ENCODE results near the gene TTC39B. TPM values are rescaled to one million over a fixed set of nuclear protein-coding genes. Genes with fewer than 3 reads are reported as not detected.

TTC39B gene
- total RNA-seq, 2 donors from 2014 or later, result 30.8 to 46.7 TPM

GRCh38 chr9:15160673-15161072, 146.3 kb downstream of the TTC39B start:
- Mint-ChIP-seq H3K4me3 (no peak overlapping the region), H3K4me1 (ENCODE audit: low read depth) (no peaks in the 10 kb centered on the region), H3K27me3 (ENCODE audit: low read depth) (peaks cover 8% of the 10 kb centered on the region), H3K36me3 (ENCODE audit: insufficient read depth in 2 of 2) (no peaks in the 10 kb centered on the region), H3K27ac (peak overlapping the region; percentile 69), H3K9me3 (no peaks in the 10 kb centered on the region)
- DNase-seq (no peak), ATAC-seq (replicated peaks in 1 of 2) (no peak)

GRCh38 chr9:15158064-15158463, 149.0 kb downstream of the TTC39B start:
- Mint-ChIP-seq H3K27ac (no peak overlapping the region), H3K9me3 (no peaks in the 10 kb centered on the region), H3K4me1 (ENCODE audit: low read depth) (no peaks in the 10 kb centered on the region), H3K4me3 (no peak overlapping the region), H3K27me3 (ENCODE audit: low read depth) (peaks cover 18% of the 10 kb centered on the region), H3K36me3 (ENCODE audit: insufficient read depth in 2 of 2) (no peaks in the 10 kb centered on the region)
- ATAC-seq (replicated peaks in 1 of 2) (no peak), DNase-seq (no peak)

GRCh38 chr9:15157381-15157780, 149.6 kb downstream of the TTC39B start:
- ATAC-seq (replicated peaks in 1 of 2) (peak in 1 of 2 donors; percentile 39), DNase-seq (no peak)
- Mint-ChIP-seq H3K36me3 (ENCODE audit: insufficient read depth in 2 of 2) (no peaks in the 10 kb centered on the region), H3K4me3 (no peak overlapping the region), H3K27ac (no peak overlapping the region), H3K9me3 (no peaks in the 10 kb centered on the region), H3K27me3 (ENCODE audit: low read depth) (peaks cover 20% of the 10 kb centered on the region), H3K4me1 (ENCODE audit: low read depth) (no peaks in the 10 kb centered on the region)

- ATAC-seq (replicated peaks in 1 of 2) (no peak), DNase-seq (no peak)
- no peak overlapping the region for H3K4me3 Mint-ChIP-seq
- H3K27ac Mint-ChIP-seq, result no peak overlapping the region
- H3K4me1 Mint-ChIP-seq (ENCODE audit: low read depth), result no peaks in the 10 kb centered on the region
- no peaks in the 10 kb centered on the region for H3K9me3 Mint-ChIP-seq
- H3K36me3 Mint-ChIP-seq (ENCODE audit: insufficient read depth in 2 of 2), result no peaks in the 10 kb centered on the region
- H3K27me3 Mint-ChIP-seq (ENCODE audit: low read depth), result peaks cover 32% of the 10 kb centered on the region
Observed at GRCh38 chr9:15156241-15156640, 150.8 kb downstream of the TTC39B start.

- Mint-ChIP-seq H3K4me1 (ENCODE audit: low read depth) (no peaks in the 10 kb centered on the region), H3K4me3 (no peak overlapping the region), H3K27me3 (ENCODE audit: low read depth) (peaks cover 34% of the 10 kb centered on the region), H3K9me3 (no peaks in the 10 kb centered on the region), H3K27ac (no peak overlapping the region), H3K36me3 (ENCODE audit: insufficient read depth in 2 of 2) (no peaks in the 10 kb centered on the region)
- DNase-seq (no peak), ATAC-seq (replicated peaks in 1 of 2) (no peak)
Observed at GRCh38 chr9:15155826-15156225, 151.2 kb downstream of the TTC39B start.

- no peak for ATAC-seq (replicated peaks in 1 of 2)
- H3K27ac Mint-ChIP-seq, result no peak overlapping the region
- H3K9me3 Mint-ChIP-seq, result no peaks in the 10 kb centered on the region
- DNase-seq, result no peak
- H3K27me3 Mint-ChIP-seq (ENCODE audit: low read depth), result peaks cover 34% of the 10 kb centered on the region
- no peaks in the 10 kb centered on the region for H3K36me3 Mint-ChIP-seq (ENCODE audit: insufficient read depth in 2 of 2)
- no peaks in the 10 kb centered on the region for H3K4me1 Mint-ChIP-seq (ENCODE audit: low read depth)
- no peak overlapping the region for H3K4me3 Mint-ChIP-seq
Observed at GRCh38 chr9:15155323-15155722, 151.7 kb downstream of the TTC39B start.

GRCh38 chr9:15154677-15155076, 152.3 kb downstream of the TTC39B start:
- no peak for DNase-seq
- Mint-ChIP-seq H3K9me3 (no peaks in the 10 kb centered on the region), H3K4me3 (no peak overlapping the region), H3K36me3 (ENCODE audit: insufficient read depth in 2 of 2) (no peaks in the 10 kb centered on the region), H3K27me3 (ENCODE audit: low read depth) (peaks cover 34% of the 10 kb centered on the region), H3K27ac (no peak overlapping the region), H3K4me1 (ENCODE audit: low read depth) (no peaks in the 10 kb centered on the region)
- ATAC-seq (replicated peaks in 1 of 2), result no peak

- no peak overlapping the region for H3K27ac Mint-ChIP-seq
- H3K27me3 Mint-ChIP-seq (ENCODE audit: low read depth), result peaks cover 34% of the 10 kb centered on the region
- H3K36me3 Mint-ChIP-seq (ENCODE audit: insufficient read depth in 2 of 2), result no peaks in the 10 kb centered on the region
- no peaks in the 10 kb centered on the region for H3K9me3 Mint-ChIP-seq
- H3K4me1 Mint-ChIP-seq (ENCODE audit: low read depth), result no peaks in the 10 kb centered on the region
- ATAC-seq (replicated peaks in 1 of 2), result no peak
- DNase-seq, result no peak
- H3K4me3 Mint-ChIP-seq, result no peak overlapping the region
Observed at GRCh38 chr9:15153961-15154360, 153.1 kb downstream of the TTC39B start.

GRCh38 chr9:15150939-15151338, 156.1 kb downstream of the TTC39B start:
- Mint-ChIP-seq H3K9me3 (no peaks in the 10 kb centered on the region), H3K4me1 (ENCODE audit: low read depth) (no peaks in the 10 kb centered on the region), H3K4me3 (no peak overlapping the region), H3K27me3 (ENCODE audit: low read depth) (peaks cover 27% of the 10 kb centered on the region), H3K36me3 (ENCODE audit: insufficient read depth in 2 of 2) (no peaks in the 10 kb centered on the region), H3K27ac (no peak overlapping the region)
- DNase-seq (no peak), ATAC-seq (replicated peaks in 1 of 2) (no peak)

- H3K36me3 Mint-ChIP-seq (ENCODE audit: insufficient read depth in 2 of 2), result no peaks in the 10 kb centered on the region
- ATAC-seq (replicated peaks in 1 of 2) (no peak), DNase-seq (no peak)
- H3K4me1 Mint-ChIP-seq (ENCODE audit: low read depth), result no peaks in the 10 kb centered on the region
- no peak overlapping the region for H3K4me3 Mint-ChIP-seq
- H3K27me3 Mint-ChIP-seq (ENCODE audit: low read depth), result peaks cover 34% of the 10 kb centered on the region
- H3K9me3 Mint-ChIP-seq, result no peaks in the 10 kb centered on the region
- H3K27ac Mint-ChIP-seq, result no peak overlapping the region
Observed at GRCh38 chr9:15149450-15149849, 157.6 kb downstream of the TTC39B start.

- DNase-seq (no peak), ATAC-seq (replicated peaks in 1 of 2) (no peak)
- Mint-ChIP-seq H3K27ac (no peak overlapping the region), H3K36me3 (ENCODE audit: insufficient read depth in 2 of 2) (no peaks in the 10 kb centered on the region), H3K27me3 (ENCODE audit: low read depth) (peaks cover 12% of the 10 kb centered on the region), H3K9me3 (no peaks in the 10 kb centered on the region), H3K4me1 (ENCODE audit: low read depth) (no peaks in the 10 kb centered on the region), H3K4me3 (no peak overlapping the region)
Observed at GRCh38 chr9:15146268-15146700, 160.7 kb downstream of the TTC39B start.

GRCh38 chr9:15144622-15145061, 162.4 kb downstream of the TTC39B start:
- Mint-ChIP-seq H3K27me3 (ENCODE audit: low read depth) (peaks cover 9% of the 10 kb centered on the region), H3K4me3 (no peak overlapping the region), H3K9me3 (no peaks in the 10 kb centered on the region), H3K4me1 (ENCODE audit: low read depth) (no peaks in the 10 kb centered on the region), H3K36me3 (ENCODE audit: insufficient read depth in 2 of 2) (no peaks in the 10 kb centered on the region), H3K27ac (no peak overlapping the region)
- DNase-seq, result no peak
- no peak for ATAC-seq (replicated peaks in 1 of 2)

- H3K36me3 Mint-ChIP-seq (ENCODE audit: insufficient read depth in 2 of 2), result no peaks in the 10 kb centered on the region
- H3K4me1 Mint-ChIP-seq (ENCODE audit: low read depth), result no peaks in the 10 kb centered on the region
- no peak overlapping the region for H3K27ac Mint-ChIP-seq
- H3K9me3 Mint-ChIP-seq, result no peaks in the 10 kb centered on the region
- ATAC-seq (replicated peaks in 1 of 2) (peak; percentile 46 to 70), DNase-seq (peak in 1 of 2 donors; percentile 12)
- no peak overlapping the region for H3K4me3 Mint-ChIP-seq
- H3K27me3 Mint-ChIP-seq (ENCODE audit: low read depth), result peaks cover 9% of the 10 kb centered on the region
Observed at GRCh38 chr9:15142878-15143534, 164.0 kb downstream of the TTC39B start.

- Mint-ChIP-seq H3K27ac (no peak overlapping the region), H3K27me3 (ENCODE audit: low read depth) (peaks cover 8% of the 10 kb centered on the region), H3K36me3 (ENCODE audit: insufficient read depth in 2 of 2) (no peaks in the 10 kb centered on the region), H3K4me1 (ENCODE audit: low read depth) (peaks cover 11% of the 10 kb centered on the region), H3K4me3 (no peak overlapping the region), H3K9me3 (no peaks in the 10 kb centered on the region)
- ATAC-seq (replicated peaks in 1 of 2) (no peak), DNase-seq (no peak)
Observed at GRCh38 chr9:15140051-15140450, 167.0 kb downstream of the TTC39B start.
